GM18502 (cell line): Measurements from ENCODE around the gene SORBS1.

Experiments used
- ATAC-seq: cut with Tn5 transposase; IDR thresholded peaks from one replicate; pipeline ENCODE4 v1.9.1; 2021; ENCODE audit warnings: mild to moderate bottlenecking; ENCODE audit not compliant: unreplicated experiment, poor library complexity

SORBS1 gene

DNA sequence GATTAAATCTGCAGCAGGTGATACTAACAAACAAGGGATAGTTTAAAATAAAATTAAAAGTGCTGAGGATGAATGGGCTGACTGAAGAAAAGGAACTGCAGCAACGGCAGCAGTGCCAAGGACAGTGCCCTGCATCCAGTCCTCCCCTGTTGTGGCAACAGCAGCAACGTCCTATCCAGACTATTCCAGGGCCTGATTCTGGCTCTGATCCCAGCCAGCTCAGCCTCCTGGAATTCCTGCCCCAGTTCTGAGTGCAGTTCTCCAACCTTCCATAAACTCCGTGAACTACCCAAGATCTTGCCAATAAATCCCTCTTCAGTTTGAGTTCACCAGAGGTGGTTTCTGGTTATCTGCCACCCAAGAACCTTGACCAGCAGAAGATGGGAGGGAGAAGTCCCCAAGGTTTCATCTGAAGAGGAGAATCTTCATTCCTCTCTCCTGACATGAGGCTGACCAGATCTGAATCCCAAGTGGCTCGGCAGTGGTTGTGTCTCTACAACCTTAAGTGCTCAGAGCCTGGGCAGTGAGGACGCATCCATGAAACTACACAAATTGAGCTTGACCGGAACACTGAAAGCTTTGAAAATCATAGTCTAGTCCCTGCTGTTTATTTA, 115.8 kb downstream of the SORBS1 start:
- ATAC-seq = no peak

DNA sequence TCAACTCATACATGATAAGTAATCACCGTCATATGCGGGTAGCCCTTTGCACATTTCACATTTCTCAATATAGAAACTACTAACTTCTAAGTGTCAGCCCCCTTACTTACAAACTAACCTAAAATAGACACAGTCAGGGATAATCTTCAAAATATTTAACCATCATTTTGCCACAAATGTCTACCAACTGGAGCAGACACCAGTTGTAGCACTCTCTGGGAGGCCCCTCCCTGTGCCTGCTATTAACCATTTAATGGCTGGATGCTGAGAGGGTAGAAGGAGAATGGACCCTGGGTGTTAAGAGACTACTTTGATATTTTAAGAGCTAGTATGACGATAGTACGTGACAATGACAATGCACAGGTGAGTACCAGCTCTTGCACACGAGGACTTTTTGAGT, 116.4 kb downstream of the SORBS1 start:
- ATAC-seq = no peak

DNA sequence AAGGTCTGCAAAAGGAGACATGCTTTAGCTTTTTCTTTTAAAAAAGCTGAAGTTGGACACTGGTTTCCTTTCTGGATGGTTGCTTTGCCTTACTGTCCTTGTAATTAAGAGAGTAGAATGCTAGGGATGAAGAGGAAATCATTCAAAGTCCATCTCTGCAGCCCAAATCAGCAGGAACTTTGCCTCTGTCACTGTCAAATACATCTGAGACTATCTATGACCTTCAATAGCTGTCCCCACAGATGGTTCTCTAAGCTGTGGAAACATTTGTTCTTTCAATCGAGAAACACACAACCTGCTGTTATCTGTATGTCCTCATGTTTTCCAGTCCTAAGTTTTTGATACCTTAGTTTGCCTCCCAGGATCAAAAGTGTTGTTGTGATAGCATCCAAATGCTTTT, 117.5 kb downstream of the SORBS1 start:
- ATAC-seq = no peak

DNA sequence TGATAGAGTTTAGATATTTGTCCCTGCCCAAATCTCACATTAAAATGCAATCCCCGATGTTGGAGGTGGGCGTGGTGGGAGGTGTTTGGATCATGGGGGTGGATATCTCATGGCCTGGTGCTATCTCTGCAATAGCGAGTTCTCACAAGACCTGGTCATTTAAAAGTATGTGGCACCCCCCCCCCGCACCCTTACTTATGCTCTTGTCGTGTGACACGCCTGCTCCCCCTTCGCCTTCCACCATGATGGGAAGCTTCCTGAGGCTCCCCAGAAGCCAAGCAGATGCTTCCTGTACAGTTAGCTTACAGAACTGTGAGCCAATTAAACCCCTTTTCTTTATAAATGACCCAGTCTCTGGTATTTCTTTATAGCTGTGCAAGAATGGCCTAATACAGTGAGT, 118.8 kb downstream of the SORBS1 start:
- no peak for ATAC-seq

DNA sequence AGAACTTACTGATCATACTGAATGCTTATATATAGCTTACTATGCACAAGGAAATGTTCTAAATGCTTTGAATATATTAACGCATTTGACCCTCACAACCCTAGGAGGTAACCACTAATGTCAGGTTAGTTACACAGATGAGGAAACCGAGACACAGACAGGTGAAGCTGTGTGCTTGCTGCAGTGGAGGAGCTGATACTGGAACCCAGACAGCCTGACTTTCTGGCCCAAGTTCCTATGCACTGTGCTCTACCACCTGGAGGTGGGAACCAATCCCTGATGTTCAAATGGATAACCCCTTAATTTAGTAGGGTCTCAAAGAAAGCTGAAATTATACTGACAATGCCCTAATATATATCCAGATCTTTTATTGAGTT, 119.6 kb downstream of the SORBS1 start:
- peak; percentile 17 for ATAC-seq

DNA sequence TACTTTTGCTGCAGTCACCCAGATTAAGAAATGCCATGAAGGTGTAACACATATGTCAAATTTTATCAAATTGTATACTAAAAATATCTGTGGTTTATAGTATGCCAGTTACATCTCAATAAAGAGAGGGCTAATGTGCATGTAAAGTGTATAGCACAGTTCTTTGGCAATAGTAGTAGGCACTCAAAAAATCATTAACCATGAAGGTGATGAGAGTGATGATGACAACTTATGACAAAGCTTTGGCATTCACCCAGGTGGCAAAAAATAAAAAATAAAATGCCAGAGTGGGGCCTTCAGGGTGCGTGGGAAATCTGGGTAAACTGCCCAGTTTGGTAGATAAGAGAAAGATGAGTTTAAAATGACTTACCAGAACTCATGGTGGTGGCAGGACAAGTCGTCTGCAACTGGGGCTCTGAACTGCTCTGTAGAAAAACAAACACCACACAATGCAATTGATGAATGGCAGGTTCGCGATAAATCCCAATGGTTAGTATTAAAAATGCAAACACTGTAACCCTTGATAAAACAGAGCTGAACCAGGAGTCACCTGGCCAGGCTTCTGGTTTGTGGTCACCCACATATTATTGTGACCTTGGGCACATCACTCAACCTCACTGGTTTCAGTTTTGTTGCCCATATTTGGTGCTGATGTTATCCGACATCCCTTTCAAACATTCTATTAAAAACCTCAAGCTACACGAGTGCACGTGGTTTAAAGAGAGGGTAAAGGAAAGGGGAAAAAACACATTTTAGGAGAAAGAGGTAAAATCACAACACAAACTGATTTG, 120.2 kb downstream of the SORBS1 start:
- ATAC-seq = peak; percentile 91

DNA sequence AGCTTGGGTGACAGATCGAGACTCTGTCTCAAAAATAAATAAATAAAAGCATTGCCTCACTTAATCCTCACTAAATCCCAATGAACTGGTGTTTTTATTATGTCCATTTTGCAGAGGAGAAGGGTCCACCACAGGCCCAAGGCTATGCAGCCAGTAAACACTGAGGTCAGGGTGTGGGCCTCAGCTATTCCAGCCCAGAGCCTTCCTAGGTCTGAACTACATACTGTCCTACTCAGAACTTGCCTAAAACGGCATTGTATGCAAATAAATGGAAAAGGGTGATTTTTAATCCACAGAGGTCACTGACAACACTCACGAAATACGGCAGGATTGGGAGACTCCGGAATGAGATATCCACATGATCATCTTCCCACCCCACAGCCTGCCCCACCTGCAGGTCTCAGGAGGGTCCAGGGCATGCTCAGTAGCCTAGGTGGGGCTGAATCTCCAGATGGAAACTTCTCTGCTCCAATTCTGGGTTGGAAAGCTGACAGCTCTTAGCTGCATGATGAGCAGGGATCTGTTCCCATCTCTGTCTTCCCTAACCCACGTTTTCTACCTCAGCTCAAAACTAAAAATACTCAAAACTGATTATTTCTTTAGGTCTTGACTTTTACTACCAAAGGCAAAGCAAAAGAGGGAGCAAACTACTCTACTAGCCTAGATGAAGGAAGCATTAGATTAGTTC, 121.0 kb downstream of the SORBS1 start:
- no peak for ATAC-seq

DNA sequence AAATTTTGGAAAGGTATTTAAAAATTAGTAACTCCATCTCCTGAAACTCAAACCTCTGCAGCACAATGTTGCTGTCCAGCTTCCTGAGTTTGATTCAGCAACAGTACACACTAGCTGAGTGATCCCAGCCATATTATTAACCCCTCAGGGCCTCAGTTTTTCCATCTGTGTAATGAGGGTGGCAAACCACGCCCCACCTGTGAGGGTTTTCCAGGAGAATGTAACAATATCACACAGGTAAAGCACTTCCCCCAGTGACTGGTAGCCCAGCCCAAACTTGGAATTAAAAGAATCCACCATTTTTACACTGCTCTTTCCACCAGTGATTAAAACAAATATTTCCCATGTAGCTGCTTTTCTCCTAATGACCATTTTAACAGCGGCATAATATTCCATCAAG, 122.4 kb downstream of the SORBS1 start:
- no peak for ATAC-seq

DNA sequence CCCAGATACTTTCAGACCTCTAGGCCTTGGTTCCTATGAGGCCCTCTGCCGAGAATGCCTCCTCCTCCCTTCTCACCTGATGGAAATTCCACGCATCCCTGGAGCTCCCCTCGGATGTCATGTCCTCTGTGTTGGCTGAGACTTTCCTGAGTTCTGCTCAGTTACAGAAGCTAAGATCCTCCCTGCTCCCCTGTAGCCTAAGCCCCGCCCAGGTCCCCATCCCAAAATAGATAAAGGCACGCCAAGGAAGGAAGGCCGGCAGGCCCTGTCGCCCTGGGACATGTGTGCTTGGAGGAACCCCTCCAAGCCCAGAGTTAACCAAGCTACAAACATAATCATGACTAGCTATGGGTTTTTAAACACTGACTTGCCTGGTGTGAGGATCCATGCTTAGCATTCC, 123.5 kb downstream of the SORBS1 start:
- ATAC-seq = no peak

DNA sequence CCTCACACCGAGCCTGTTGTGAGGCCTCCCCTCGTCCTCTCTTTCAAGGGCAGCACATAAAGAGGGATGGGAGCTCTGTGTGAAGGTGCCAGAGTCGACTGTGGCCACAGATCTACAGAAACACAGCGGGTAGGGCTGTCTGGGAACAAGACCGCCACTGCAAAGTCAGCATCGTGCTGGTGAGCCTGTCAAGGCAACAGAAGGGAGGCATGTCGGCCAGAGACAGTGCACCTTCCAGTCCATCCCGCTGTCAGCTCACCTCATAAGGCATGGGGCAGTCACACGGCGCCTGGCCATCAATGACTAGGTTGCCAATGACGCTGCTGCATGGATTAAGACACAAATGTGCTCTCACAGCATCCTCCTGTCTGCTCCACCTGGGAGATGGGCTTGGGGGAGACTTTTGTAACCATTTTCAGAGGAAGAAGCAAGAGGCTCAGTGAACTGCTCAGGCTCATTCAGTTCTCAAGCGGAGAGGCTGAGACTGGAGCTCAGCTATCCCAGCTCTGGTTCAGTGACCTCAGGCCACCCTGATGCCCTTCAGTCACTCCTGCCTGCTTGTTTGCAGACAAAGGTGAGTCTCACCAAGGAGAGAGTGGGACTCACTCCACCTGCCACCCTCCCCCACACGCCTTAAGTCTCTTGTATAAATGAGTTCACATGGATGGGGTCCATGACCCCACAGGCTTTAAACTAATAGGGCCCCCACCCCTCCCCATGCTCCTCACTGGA, 125.5 kb downstream of the SORBS1 start:
- no peak for ATAC-seq

DNA sequence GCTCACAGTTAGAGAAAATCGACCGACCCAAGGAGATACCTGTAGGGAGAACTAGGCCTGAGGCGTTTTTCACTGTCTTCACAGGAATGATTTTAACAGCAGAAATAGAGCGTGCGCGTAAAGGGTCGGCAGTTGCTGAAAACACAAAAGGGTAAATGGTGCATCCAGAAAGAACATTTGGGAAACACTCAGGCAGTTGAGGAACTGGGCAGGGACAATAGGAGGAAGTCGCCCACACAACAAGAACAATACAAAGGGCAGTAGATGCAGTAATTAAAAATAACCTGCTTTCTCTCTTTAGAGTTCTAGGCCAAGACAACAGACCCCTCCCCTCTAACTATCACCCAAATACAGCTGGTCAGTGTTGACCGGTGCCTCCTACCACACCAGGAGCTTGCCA, 126.6 kb downstream of the SORBS1 start:
- ATAC-seq = no peak

DNA sequence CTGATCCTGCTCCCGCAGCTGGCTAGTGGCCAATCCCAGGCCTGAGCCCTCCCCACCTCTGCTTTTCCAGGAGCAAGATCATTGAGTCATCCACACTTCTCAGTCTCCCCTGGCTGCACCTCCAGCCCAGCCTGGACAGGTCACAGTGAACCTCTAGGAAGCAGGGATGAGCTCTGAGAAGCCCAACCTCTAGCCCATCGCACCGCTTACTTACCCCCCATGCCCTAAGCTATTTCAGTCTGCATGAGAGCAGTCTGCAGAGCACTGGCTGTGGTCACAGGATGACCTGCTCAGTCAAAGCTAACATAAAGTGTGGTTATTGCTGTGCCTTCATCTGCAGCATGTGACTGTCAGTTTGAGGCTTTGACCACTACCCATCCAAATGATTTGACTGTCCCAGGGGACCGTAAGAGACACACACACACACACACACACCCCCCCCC, 129.2 kb downstream of the SORBS1 start:
- peak; percentile 50 for ATAC-seq

DNA sequence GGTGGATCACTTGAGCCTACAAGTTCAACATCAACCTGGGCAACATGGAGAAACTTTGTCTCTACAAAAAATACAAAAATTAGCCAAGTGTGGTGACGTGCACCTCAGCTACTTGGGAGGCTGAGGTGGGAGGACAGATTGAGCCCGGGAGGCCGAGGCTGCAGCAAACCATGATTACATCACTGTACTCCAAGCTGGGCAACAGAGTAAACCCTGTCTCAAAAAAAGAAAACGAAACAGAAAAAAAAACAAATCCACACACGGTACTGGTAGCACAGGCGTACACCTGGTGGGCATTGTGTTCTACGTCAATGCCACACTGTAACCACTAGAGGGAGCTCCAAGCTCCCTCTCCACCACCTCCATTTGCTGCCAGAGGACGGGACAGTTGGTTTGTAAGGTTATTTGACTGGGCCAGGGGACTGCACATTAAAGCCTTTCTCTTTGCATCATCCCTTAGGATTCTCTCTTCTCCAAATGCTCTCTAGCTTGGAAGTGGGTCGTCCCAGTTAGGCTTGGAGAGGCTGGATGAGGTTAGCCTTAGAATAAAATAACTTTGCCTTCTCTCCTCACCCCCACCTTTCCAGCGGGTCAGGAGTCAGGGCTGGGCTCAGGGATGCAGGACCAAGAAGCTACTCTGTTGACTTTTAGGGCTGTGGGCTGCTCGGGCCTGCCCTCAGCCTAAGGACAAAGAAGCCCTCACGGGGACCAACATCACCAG, 130.8 kb downstream of the SORBS1 start:
- peak; percentile 84 for ATAC-seq

DNA sequence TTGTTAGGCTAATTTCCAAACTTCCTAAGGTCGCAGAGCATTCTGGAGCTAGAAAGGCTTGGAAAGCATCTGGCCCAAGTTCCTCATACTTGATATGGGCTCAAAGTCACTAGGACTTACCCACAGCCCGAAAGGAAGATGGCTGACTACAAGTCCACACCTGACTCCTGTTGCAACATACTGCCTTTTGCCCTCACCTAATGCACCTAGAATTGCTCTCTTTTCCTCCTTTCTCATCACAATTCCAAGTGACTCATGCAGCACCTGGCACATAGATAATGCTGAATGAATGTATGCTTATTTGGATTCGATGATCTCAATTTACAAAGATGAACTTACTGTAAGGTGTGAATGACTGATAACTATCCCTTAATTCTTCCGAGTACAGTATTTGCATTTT, 131.5 kb downstream of the SORBS1 start:
- ATAC-seq = no peak

DNA sequence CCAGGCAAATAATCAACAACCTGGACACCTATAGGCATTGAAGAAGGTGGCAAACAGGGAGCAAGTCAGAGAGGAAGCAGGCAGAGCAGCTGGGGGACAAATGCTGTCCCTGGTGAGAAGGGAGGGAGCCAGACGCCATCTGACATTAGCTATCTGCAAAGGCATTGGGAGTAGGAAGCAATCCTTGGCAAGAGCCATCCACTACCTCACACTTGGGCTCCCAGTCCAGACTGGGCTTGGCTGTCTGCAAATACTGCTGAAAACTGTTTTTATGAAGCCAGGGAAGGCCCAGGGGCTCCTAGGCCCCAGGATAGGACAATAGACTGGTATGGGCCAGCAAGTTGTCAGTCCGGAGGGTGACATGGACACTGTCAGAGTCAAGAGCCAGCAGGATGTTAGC, 132.5 kb downstream of the SORBS1 start:
- no peak for ATAC-seq

DNA sequence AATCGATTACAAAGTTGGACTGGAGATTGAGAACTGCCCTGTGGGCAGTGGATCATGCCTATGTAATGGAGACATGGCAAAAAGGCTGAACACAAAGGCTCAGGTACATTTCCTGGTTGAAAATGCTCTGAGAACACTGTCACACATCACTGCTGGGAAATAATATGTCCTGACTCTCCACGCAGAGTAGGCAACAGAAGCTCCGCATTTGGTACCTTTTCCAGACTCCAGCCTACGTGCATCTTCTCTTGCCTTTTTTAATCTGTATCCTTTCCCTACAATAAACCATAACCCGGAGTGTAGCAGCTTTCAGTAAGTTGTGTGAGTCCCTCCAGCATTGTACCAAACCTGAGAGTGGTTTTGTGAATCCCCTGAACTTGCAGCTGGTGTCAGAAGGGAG, 134.7 kb downstream of the SORBS1 start:
- ATAC-seq = no peak

DNA sequence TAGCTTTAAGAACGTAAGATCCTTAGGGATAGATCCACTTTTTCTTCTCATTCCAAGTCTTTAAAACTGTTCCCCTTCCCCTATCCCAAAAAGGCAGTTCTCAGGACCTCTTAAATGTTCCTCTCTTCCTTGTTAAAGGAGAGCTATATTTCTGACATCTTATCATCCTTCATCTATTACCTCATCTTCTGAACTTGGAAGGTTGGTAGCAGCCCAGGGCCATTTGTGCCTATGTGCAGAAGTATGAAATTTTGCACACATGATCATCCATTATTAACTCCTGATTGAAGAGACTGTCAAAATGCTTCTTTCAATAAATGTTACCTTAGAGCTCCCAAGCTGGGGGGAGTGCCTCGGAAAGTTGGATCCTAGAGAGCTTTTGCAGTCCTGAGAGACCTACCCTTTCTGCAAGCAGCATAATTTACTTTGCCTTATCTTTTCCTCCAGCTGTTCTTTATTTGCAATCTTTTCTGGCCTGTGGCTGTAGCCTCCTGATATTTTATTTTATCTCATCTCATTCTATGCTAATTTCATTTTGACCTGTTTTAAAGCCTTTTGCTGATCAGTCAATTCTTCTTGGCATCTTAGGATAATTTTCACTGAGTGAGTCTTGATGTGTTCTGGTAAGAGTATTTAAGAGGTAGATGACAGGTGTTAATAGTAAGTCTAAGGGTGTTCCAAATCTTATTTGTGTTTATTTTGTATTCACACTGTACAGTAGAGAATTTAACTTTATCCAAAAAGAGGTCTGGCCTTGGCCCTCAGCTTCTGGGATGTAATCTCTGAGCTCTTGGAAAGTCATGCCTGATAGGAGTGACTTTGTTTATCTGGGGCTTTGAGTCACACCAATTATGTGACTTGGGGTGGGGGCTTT, 135.3 kb downstream of the SORBS1 start:
- ATAC-seq = no peak

DNA sequence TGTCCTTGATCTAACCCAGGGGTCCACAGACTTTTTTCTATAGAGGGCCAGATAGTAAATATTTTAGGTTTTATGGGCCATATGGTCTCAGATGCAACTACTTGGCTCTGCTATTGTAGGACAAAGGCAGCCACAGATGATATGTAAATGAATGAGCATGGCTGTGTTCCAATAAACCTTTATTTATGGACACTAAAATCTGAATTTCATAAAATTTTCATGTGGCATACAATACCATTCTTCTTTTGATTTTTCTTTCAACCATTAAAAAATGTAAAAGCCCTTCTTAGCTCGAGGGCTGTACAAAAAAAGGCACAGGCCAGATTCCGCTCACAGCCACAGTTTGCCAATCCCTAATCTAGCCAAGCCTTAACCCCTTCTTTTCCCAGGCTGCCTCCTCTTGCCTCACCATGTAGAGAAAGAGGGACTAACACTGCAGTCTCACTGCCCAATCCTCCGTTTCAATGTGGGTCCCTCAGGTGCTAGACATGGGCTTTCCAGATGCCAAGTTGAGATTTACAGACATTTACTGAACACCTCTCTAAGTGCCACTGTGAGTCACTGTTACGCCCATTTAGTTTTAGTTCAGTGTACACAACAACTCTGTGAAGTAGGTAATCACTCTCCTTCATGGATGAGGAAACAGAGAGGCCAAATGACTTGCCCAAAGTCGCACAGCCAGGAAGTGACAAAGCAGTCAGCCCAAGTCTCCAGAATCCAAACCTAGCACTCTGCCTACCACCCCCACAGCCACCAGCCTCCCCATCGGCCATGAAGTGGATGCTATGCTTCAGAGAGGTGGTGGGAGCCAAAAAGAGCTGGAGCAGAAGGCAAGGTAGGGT, 137.8 kb downstream of the SORBS1 start:
- ATAC-seq = no peak
